Activated CD4-positive, alpha-beta T cell treated with anti-CD3 and anti-CD28 coated beads for 48 hours (primary cell): Measurements from ENCODE around the gene FOXP1.

Experiments
- DNase-seq: peaks from one replicate; pipeline ENCODE4 v3.0.0-alpha.2; 2020

The FOXP1 gene

GRCh38 chr3:71317749-71318457 is 265.6 kb downstream of the FOXP1 start:
- no peak for DNase-seq

GRCh38 chr3:71317140-71317539 is 266.4 kb downstream of the FOXP1 start:
- no peak for DNase-seq

- no peak for DNase-seq
Observed at GRCh38 chr3:71316066-71316777, 267.3 kb downstream of the FOXP1 start.

- no peak for DNase-seq
Observed at GRCh38 chr3:71315431-71315830, 268.1 kb downstream of the FOXP1 start.

GRCh38 chr3:71313844-71314243 is 269.7 kb downstream of the FOXP1 start:
- no peak for DNase-seq

GRCh38 chr3:71312461-71312860 is 271.1 kb downstream of the FOXP1 start:
- no peak for DNase-seq

- DNase-seq, result no peak
Observed at GRCh38 chr3:71311661-71312046, 271.9 kb downstream of the FOXP1 start.

- DNase-seq, result peak; percentile 27
Observed at GRCh38 chr3:71310980-71311660, 272.4 kb downstream of the FOXP1 start.

GRCh38 chr3:71310359-71310979 is 273.1 kb downstream of the FOXP1 start:
- no peak for DNase-seq

GRCh38 chr3:71309886-71310285 is 273.6 kb downstream of the FOXP1 start:
- no peak for DNase-seq

GRCh38 chr3:71309342-71309741 is 274.2 kb downstream of the FOXP1 start:
- peak; percentile 71 for DNase-seq

GRCh38 chr3:71308836-71309235 is 274.7 kb downstream of the FOXP1 start:
- no peak for DNase-seq

- no peak for DNase-seq
Observed at GRCh38 chr3:71307991-71308697, 275.4 kb downstream of the FOXP1 start.

- peak; percentile 39 for DNase-seq
Observed at GRCh38 chr3:71305231-71306206, 278.0 kb downstream of the FOXP1 start.

- peak; percentile 44 for DNase-seq
Observed at GRCh38 chr3:71304684-71305083, 278.8 kb downstream of the FOXP1 start.

GRCh38 chr3:71304247-71304646 is 279.3 kb downstream of the FOXP1 start:
- DNase-seq, result no peak

- peak; percentile 24 for DNase-seq
Observed at GRCh38 chr3:71303627-71304200, 279.8 kb downstream of the FOXP1 start.

GRCh38 chr3:71302604-71303003 is 280.9 kb downstream of the FOXP1 start:
- no peak for DNase-seq

GRCh38 chr3:71300951-71301393 is 282.6 kb downstream of the FOXP1 start:
- DNase-seq, result peak; percentile 36

GRCh38 chr3:71299160-71299559 is 284.4 kb downstream of the FOXP1 start:
- DNase-seq, result peak; percentile 53

- no peak for DNase-seq
Observed at GRCh38 chr3:71294919-71295318, 288.6 kb downstream of the FOXP1 start.
